Karpas-422 (cell line): Measurements from ENCODE around the gene HOXC12. TPM values are rescaled to one million over a fixed set of nuclear protein-coding genes. Genes with fewer than 3 reads are reported as not detected.

Experiments used
- DNase-seq: peaks from one replicate; pipeline ENCODE4 v3.0.0-alpha.2; 2015
- H2AFZ ChIP-seq: fragments of 200-600 bp; sonication (generic); 2 replicates; pipeline ENCODE4 v1.6.1; 2014; ENCODE audit warnings: antibody characterized with exemption, low read length, mixed read lengths
- H3K27ac ChIP-seq: fragments of 200-600 bp; sonication (generic); 2 replicates; pipeline ENCODE4 v1.5.1; 2014; ENCODE audit warnings: mild to moderate bottlenecking, low read length, moderate library complexity
- H3K27me3 ChIP-seq: fragments of 200-600 bp; sonication (generic); 2 replicates; pipeline ENCODE4 v1.6.1; 2014; ENCODE audit warnings: low read length, mixed read lengths
- H3K36me3 ChIP-seq: fragments of 200-600 bp; sonication (generic); 2 replicates; pipeline ENCODE4 v1.6.1; 2014; ENCODE audit warnings: low read length, mixed read lengths; ENCODE audit not compliant: insufficient read depth
- H3K4me1 ChIP-seq: fragments of 200-600 bp; sonication (generic); 2 replicates; pipeline ENCODE4 v1.6.1; 2014; ENCODE audit warnings: mild to moderate bottlenecking, low read length, mixed read lengths
- H3K4me2 ChIP-seq: fragments of 200-600 bp; sonication (generic); 2 replicates; pipeline ENCODE4 v1.6.1; 2014; ENCODE audit warnings: low read length, low read depth, mild to moderate bottlenecking; ENCODE audit not compliant: poor library complexity, severe bottlenecking
- H3K4me3 ChIP-seq: fragments of 200-600 bp; sonication (generic); 2 replicates; pipeline ENCODE4 v1.5.1; 2014; ENCODE audit warnings: mild to moderate bottlenecking, antibody characterized with exemption, low read length, mixed read lengths
- H3K79me2 ChIP-seq: fragments of 200-600 bp; sonication (generic); 2 replicates; pipeline ENCODE4 v1.6.1; 2014; ENCODE audit warnings: mild to moderate bottlenecking, low read length, mixed read lengths
- H3K9ac ChIP-seq: fragments of 200-600 bp; sonication (generic); 2 replicates; pipeline ENCODE4 v1.6.0; 2014; ENCODE audit warnings: low read length
- H3K9me2 ChIP-seq: fragments of 200-600 bp; sonication (generic), shearing (Covaris generic); replicated peaks from 2 replicates; pipeline ENCODE4 v1.6.0; 2014; ENCODE audit warnings: mild to moderate bottlenecking, low read length, moderate library complexity; ENCODE audit not compliant: insufficient read depth
- H3K9me3 ChIP-seq: fragments of 300-700, 200-600 bp; sonication (generic); 2 replicates; pipeline ENCODE4 v1.6.1; 2014; ENCODE audit warnings: low read length, mixed read lengths
- H4K20me1 ChIP-seq: fragments of 200-600 bp; sonication (generic); 2 replicates; pipeline ENCODE4 v1.6.1; 2014; ENCODE audit warnings: mild to moderate bottlenecking, antibody characterized with exemption, low read length, low read depth; ENCODE audit not compliant: insufficient read depth
- total RNA-seq: library from RNA; depleted of rRNA; stranded (reverse); fragments of >200 nt; shearing (Covaris generic); gene quantifications from 2 replicates; pipeline ENCODE4 v1.2.3, GENCODE V29; 2014; ENCODE audit warnings: low replicate concordance

The HOXC12 gene
- total RNA-seq, 1 experiment from 2014 or later, result not detected

DNA sequence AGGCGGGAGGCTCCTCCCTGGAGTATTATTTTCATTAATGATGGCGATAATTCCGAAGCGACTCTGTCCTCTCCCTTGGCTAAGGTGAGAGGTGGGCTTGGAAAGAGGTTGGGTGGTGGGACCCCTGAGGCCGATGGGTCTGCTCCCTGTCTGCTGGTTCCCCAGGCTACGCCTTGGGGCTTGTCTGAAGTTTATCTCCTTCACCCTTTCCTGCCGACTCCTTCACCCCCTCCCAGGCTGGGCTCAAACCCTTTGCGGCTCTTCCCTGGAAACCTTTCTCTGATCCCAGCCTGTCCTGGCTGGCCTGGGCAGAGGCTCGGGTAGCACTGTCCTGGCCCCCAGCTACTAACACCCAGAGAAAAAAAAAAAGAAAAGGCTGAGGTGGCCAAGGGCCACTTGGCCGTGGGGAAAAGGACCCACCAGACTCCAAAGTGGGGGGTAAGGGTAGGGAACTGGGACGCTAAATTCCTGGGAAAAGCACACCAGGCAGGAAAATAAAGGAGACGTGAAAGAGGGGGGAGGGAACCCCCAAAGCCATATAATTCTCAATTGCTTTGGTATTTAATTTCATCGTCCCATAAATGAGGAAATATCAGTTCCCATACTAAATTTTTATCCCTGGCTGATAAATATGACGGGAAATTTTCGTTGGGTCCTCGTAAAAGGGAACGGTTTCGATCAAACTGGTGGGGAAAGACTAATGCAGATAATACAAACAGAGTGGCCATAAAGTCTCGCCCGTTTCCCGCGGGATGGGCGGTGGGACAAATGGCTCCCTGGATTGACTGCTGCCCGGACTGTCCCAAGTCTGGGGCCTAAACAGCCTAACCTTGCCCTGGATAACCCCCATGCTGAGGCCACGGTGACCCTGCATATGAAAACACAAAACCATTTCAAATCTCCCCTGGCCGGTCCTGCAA is 28.2 kb downstream of the HOXC12 start:
- H3K4me1 ChIP-seq, result peaks cover 6% of the 10 kb centered on the region
- H3K9ac ChIP-seq, result no peak overlapping the region
- no peaks in the 10 kb centered on the region for H3K79me2 ChIP-seq

DNA sequence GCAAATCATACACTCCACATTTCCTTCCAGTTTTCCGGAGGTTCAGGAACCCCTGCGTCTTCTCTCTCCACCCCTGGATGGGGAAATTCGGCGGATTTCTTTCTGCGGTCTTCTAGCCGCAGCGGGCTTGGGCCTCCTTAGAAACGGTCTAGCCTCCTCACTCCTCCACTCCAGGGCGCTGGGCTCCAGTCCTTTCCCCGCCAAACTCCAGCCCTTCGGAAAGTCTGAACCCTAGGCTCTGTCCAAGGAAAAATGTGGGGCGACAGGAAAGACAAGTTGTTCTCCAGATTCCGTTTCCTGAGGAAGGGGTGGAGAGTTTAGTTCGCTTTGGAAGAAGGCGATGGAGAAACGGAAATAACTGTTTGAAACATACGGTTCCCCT is 28.9 kb downstream of the HOXC12 start:
- Histone ChIP-seq H3K9me3 (no peaks in the 10 kb centered on the region), H3K4me2 (no peak overlapping the region), H3K36me3 (no peaks in the 10 kb centered on the region), H3K9ac (no peak overlapping the region), H3K9me2 (no peaks in the 10 kb centered on the region), H2AFZ (no peak overlapping the region), H4K20me1 (no peaks in the 10 kb centered on the region), H3K4me3 (no peak overlapping the region), H3K79me2 (no peaks in the 10 kb centered on the region), H3K4me1 (peaks cover 6% of the 10 kb centered on the region), H3K27ac (no peak overlapping the region), H3K27me3 (no peaks in the 10 kb centered on the region)
- DNase-seq, result no peak

More for the DNA sequence above, 28.2 kb downstream of the HOXC12 start:
- no peak for DNase-seq
- Histone ChIP-seq H3K27me3 (no peaks in the 10 kb centered on the region), H2AFZ (no peak overlapping the region), H3K4me3 (no peak overlapping the region), H3K4me2 (no peak overlapping the region), H3K9me2 (no peaks in the 10 kb centered on the region), H4K20me1 (no peaks in the 10 kb centered on the region), H3K36me3 (no peaks in the 10 kb centered on the region), H3K27ac (no peak overlapping the region), H3K9me3 (no peaks in the 10 kb centered on the region)

DNA sequence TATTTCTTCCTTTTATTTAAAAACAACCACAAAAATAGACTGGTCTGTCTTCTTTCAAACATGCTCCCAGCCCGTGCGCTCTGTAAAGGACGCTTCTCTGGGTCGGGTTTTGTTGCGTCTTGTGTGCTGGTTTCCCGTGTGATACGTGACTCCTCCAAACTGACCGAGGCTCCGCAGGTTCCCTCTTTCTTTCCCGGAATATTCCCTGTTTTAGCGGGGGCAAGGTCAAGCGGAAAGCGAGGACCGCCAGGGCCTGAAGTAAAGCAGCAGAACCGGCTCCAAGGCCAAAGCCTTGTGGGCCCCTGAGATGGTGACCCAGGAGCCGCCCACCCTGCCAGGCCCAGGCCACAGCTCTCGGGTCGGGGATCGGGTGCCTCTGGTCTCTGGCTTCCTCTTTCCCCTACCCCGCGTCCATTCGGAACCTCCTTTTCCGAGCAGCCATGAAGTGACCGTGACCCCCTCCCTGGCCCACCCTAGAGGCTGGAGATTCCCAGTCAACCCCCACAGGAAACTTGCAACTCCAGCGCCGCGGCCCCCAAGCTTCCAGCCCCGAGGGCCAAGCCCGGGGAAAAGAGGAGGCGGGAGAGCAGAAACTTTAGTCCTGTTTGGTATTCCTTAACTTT is 29.4 kb downstream of the HOXC12 start:
- H3K4me3 ChIP-seq, result no peak overlapping the region; the same call in 1 of the 2 replicates
- H3K36me3 ChIP-seq, result no peaks in the 10 kb centered on the region
- H3K9me3 ChIP-seq, result no peaks in the 10 kb centered on the region
- H2AFZ ChIP-seq, result no peak overlapping the region
- H3K27me3 ChIP-seq, result no peaks in the 10 kb centered on the region
- H3K4me2 ChIP-seq, result no peak overlapping the region
- H3K79me2 ChIP-seq, result no peaks in the 10 kb centered on the region
- H3K9me2 ChIP-seq, result no peaks in the 10 kb centered on the region
- no peaks in the 10 kb centered on the region for H4K20me1 ChIP-seq
- H3K4me1 ChIP-seq, result peaks cover 11% of the 10 kb centered on the region
- DNase-seq, result no peak
- no peak overlapping the region for H3K9ac ChIP-seq
- no peak overlapping the region for H3K27ac ChIP-seq

DNA sequence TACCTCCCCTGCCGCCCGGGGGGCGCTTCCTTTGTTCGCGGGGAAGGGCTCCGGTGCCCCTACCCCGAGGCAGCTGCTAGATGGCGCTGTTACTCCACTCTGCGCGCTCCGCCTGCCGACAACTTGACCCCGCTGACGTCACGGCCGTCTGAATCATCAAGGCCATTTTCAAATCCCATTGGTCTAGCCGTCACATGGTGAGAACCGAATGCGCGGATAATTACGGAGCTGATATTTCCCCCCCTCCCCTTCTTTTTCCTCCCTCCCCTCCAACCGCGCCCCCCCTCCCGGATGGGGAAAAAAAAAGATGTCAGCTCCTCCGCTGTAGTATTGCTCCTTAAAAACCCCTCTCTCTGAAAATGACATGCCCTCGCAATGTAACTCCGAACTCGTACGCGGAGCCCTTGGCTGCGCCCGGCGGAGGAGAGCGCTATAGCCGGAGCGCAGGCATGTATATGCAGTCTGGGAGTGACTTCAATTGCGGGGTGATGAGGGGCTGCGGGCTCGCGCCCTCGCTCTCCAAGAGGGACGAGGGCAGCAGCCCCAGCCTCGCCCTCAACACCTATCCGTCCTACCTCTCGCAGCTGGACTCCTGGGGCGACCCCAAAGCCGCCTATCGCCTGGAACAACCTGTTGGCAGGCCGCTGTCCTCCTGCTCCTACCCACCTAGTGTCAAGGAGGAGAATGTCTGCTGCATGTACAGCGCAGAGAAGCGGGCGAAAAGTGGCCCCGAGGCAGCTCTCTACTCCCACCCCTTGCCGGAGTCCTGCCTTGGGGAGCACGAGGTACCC is 30.4 kb downstream of the HOXC12 start, which contains the start of gene HOXC10:
HOXC10 (plus strand) TSS at position 246 of the 791 bp plus-strand sequence; CDS start at position 360, 114 bp downstream.
- Histone ChIP-seq H3K9me3 (no peaks in the 10 kb centered on the region), H3K27me3 (no peaks in the 10 kb centered on the region), H3K9me2 (no peaks in the 10 kb centered on the region), H3K4me3 (no peak within 1 kb of the TSS; the same call in 1 of the 2 replicates), H3K79me2 (no peaks in the 10 kb centered on the region), H3K4me2 (no peak within 1 kb of the TSS), H4K20me1 (no peaks in the 10 kb centered on the region), H2AFZ (no peak within 1 kb of the TSS), H3K36me3 (no peaks in the 10 kb centered on the region), H3K27ac (no peak within 1 kb of the TSS), H3K9ac (no peak within 1 kb of the TSS), H3K4me1 (peaks cover 19% of the 10 kb centered on the region)
- DNase-seq, result peak; percentile 96

DNA sequence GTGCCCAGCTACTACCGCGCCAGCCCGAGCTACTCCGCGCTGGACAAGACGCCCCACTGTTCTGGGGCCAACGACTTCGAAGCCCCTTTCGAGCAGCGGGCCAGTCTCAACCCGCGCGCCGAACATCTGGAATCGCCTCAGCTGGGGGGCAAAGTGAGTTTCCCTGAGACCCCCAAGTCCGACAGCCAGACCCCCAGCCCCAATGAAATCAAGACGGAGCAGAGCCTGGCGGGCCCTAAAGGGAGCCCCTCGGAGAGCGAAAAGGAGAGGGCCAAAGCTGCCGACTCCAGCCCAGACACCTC is 30.9 kb downstream of the HOXC12 start:
- H3K4me2 ChIP-seq, result no peak overlapping the region
- H4K20me1 ChIP-seq, result no peaks in the 10 kb centered on the region
- H3K27ac ChIP-seq, result no peak overlapping the region
- no peak overlapping the region for H3K9ac ChIP-seq
- H3K36me3 ChIP-seq, result no peaks in the 10 kb centered on the region
- no peaks in the 10 kb centered on the region for H3K79me2 ChIP-seq
- no peaks in the 10 kb centered on the region for H3K27me3 ChIP-seq
- H2AFZ ChIP-seq, result no peak overlapping the region
- DNase-seq, result no peak
- H3K9me3 ChIP-seq, result no peaks in the 10 kb centered on the region
- no peak overlapping the region for H3K4me3 ChIP-seq
- no peaks in the 10 kb centered on the region for H3K9me2 ChIP-seq
- H3K4me1 ChIP-seq, result peaks cover 19% of the 10 kb centered on the region

DNA sequence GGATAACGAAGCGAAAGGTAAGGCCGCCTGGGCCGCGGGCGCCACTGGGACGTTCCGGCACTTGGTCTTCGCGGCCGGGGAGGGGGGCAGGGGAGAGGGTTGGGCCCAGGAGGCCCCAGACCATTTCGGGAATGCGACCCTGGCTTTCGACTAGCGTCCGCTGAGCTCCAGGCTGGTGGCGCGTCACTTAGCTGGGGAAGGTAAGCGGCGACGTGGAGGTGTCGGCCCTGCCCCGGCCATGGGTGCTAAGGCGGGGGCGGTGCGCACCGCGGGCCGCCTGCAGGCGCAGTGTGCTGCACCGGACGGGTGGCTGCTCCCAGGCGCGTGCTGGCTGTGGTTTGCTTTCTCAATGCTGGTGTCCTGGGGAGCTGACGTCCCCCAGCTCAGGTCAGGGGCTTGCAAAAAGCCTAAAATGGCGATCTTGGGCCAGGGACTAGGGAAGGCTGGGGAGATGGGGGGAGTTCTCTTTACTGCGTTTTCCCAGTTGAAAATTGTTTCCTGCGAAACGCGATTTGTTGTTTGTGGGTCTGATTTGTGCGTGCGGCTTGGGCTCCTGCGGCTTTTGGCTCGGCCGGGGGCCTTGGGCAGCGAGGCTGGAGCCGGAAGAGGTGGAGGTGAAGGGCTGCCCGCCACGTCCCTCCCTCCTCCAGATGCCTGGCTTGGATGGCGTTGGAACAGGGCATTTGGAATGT is 31.4 kb downstream of the HOXC12 start:
- no peak for DNase-seq
- peaks cover 19% of the 10 kb centered on the region for H3K4me1 ChIP-seq
- H3K9ac ChIP-seq, result no peak overlapping the region
- H2AFZ ChIP-seq, result no peak overlapping the region
- H3K27me3 ChIP-seq, result no peaks in the 10 kb centered on the region
- no peaks in the 10 kb centered on the region for H3K36me3 ChIP-seq
- no peak overlapping the region for H3K4me3 ChIP-seq
- no peaks in the 10 kb centered on the region for H3K79me2 ChIP-seq
- no peak overlapping the region for H3K4me2 ChIP-seq
- H3K9me3 ChIP-seq, result no peaks in the 10 kb centered on the region
- no peaks in the 10 kb centered on the region for H4K20me1 ChIP-seq
- H3K9me2 ChIP-seq, result no peaks in the 10 kb centered on the region
- H3K27ac ChIP-seq, result no peak overlapping the region

DNA sequence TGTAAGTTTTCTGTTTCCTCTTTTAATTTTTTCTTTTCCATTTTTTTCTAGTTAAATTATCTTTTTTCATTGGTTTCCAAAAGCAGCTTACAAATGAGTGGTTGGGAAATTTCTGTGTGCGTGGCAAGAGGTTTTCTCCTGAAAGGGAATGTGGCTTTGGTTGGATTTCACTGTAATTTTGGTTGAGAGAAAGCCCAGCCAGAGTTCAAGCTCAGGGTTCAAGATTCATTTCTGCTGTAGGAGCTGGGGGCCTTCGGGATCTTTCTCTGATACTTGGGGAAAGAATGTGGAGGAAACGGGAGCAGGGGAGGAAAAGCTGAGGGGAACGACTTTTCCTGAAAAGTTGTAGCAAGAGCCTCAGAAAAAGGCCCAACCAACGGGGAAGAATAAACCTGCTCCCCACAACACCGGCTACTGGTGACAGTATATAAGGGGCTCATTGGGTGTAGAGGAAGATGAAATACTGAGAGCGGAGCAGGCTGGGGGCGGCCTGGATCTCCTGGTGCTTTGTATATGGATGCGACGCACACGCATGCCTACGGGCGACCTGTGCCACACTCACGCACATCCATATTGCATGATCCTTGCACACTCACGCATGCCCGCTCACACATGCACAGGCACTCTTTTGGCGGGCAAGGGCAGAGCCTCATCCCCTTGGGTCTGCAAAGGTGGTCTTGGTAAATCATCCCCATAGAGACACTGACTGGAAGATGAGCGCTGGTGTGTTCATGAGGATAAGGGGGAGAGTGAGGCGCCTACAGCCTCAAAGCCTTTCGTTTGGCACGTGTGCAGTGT is 32.2 kb downstream of the HOXC12 start:
- Histone ChIP-seq H3K36me3 (no peaks in the 10 kb centered on the region), H3K27me3 (no peaks in the 10 kb centered on the region), H3K9me3 (no peaks in the 10 kb centered on the region), H3K4me2 (no peak overlapping the region), H4K20me1 (no peaks in the 10 kb centered on the region), H3K9me2 (no peaks in the 10 kb centered on the region), H3K4me1 (peaks cover 19% of the 10 kb centered on the region), H3K79me2 (no peaks in the 10 kb centered on the region), H3K4me3 (no peak overlapping the region), H3K27ac (no peak overlapping the region), H3K9ac (no peak overlapping the region), H2AFZ (no peak overlapping the region)
- no peak for DNase-seq
